ENCODE measurements around the gene MGMT.

MGMT gene

GRCh38 chr10:129614341-129614740 lies 147.3 kb downstream of the MGMT start:
- peak overlapping the region in 7 of 11 experiments; percentile 19 to 75 (median 63); a peak in 12 of 22 replicates for H3K27ac ChIP-seq
- H3K9me3 ChIP-seq (replicated peaks in 1 of 11): peaks cover 12 to 38% (median 27%) of the 10 kb centered on the region in 11 experiments
- peak overlapping the region; percentile 39 to 79 (median 72) for H3K4me2 ChIP-seq
- H3K9ac ChIP-seq: peak overlapping the region in 7 of 11 experiments; percentile 34 to 69 (median 54); a peak in 13 of 22 replicates
- peaks cover 0 to 4% (median 0%) of the 10 kb centered on the region in 11 experiments; a peak in 1 of 22 replicates for H4K20me1 ChIP-seq
- peaks cover 0 to 25% (median 13%) of the 10 kb centered on the region in 11 experiments; a peak in 11 of 22 replicates for H3K36me3 ChIP-seq
- H3K4me1 ChIP-seq: peaks cover 8 to 62% (median 33%) of the 10 kb centered on the region in 10 experiments; a peak in 19 of 20 replicates
- H3K4me3 ChIP-seq: peak overlapping the region in 1 of 10 experiments; percentile 14; a peak in 2 of 20 replicates
- no peak for TF ChIP-seq Cebpa-rat (IDR thresholded peaks at IDR 0.05)
- H3K27me3 ChIP-seq: no peaks in the 10 kb centered on the region

GRCh38 chr10:129615381-129615780 lies 148.3 kb downstream of the MGMT start:
- H3K4me2 ChIP-seq: peak overlapping the region in 8 of 11 experiments; percentile 59 to 78 (median 73); a peak in 13 of 22 replicates
- H3K4me1 ChIP-seq: peaks cover 8 to 59% (median 33%) of the 10 kb centered on the region in 10 experiments; a peak in 19 of 20 replicates
- peaks cover 11 to 33% (median 30%) of the 10 kb centered on the region in 11 experiments; a peak in 21 of 22 replicates for H3K9me3 ChIP-seq (replicated peaks in 1 of 11)
- H3K36me3 ChIP-seq: peaks cover 0 to 25% (median 11%) of the 10 kb centered on the region in 11 experiments; a peak in 10 of 22 replicates
- H4K20me1 ChIP-seq: peaks cover 0 to 4% (median 0%) of the 10 kb centered on the region in 11 experiments; a peak in 1 of 22 replicates
- TF ChIP-seq Cebpa-rat (IDR thresholded peaks at IDR 0.05): no peak
- H3K4me3 ChIP-seq: no peak overlapping the region
- H3K27ac ChIP-seq: no peak overlapping the region
- H3K9ac ChIP-seq: no peak overlapping the region
- H3K27me3 ChIP-seq: no peaks in the 10 kb centered on the region

- peaks cover 0 to 4% (median 0%) of the 10 kb centered on the region in 11 experiments; a peak in 1 of 22 replicates for H4K20me1 ChIP-seq
- no peak overlapping the region for H3K27ac ChIP-seq
- H3K36me3 ChIP-seq: peaks cover 0 to 24% (median 11%) of the 10 kb centered on the region in 11 experiments; a peak in 10 of 22 replicates
- no peaks in the 10 kb centered on the region for H3K27me3 ChIP-seq
- H3K9me3 ChIP-seq (replicated peaks in 1 of 11): peaks cover 11 to 35% (median 31%) of the 10 kb centered on the region in 11 experiments; a peak in 21 of 22 replicates
- no peak overlapping the region for H3K4me3 ChIP-seq
- H3K4me2 ChIP-seq: peak overlapping the region in 3 of 11 experiments; percentile 65 to 78 (median 75); a peak in 4 of 22 replicates
- H3K4me1 ChIP-seq: peaks cover 8 to 54% (median 33%) of the 10 kb centered on the region in 10 experiments; a peak in 19 of 20 replicates
- TF ChIP-seq Cebpa-rat (IDR thresholded peaks at IDR 0.05): no peak
- no peak overlapping the region for H3K9ac ChIP-seq
Observed at GRCh38 chr10:129615921-129616525, 149.0 kb downstream of the MGMT start.

GRCh38 chr10:129617768-129618167 lies 150.7 kb downstream of the MGMT start:
- Histone ChIP-seq H3K4me3 (no peak overlapping the region), H4K20me1 (peaks cover 0 to 4% (median 0%) of the 10 kb centered on the region in 11 experiments; a peak in 1 of 22 replicates), H3K4me2 (no peak overlapping the region), H3K27me3 (no peaks in the 10 kb centered on the region), H3K27ac (no peak overlapping the region), H3K9me3 (replicated peaks in 1 of 11) (peaks cover 11 to 39% (median 27%) of the 10 kb centered on the region in 11 experiments; a peak in 21 of 22 replicates), H3K9ac (no peak overlapping the region), H3K36me3 (peaks cover 0 to 18% (median 10%) of the 10 kb centered on the region in 11 experiments; a peak in 9 of 22 replicates), H3K4me1 (peaks cover 8 to 41% (median 34%) of the 10 kb centered on the region in 10 experiments; a peak in 19 of 20 replicates)
- TF ChIP-seq Cebpa-rat (IDR thresholded peaks at IDR 0.05): no peak

GRCh38 chr10:129621062-129621461 lies 154.0 kb downstream of the MGMT start:
- Histone ChIP-seq H3K27ac (no peak overlapping the region), H3K4me3 (no peak overlapping the region), H4K20me1 (0 out of 22 replicates have a peak, but pooled peaks cover 0 to 4% (median 0%) of the 10 kb centered on the region in 11 experiments), H3K4me1 (peaks cover 0 to 18% (median 10%) of the 10 kb centered on the region in 10 experiments; a peak in 12 of 20 replicates), H3K9me3 (replicated peaks in 1 of 11) (peaks cover 10 to 40% (median 29%) of the 10 kb centered on the region in 11 experiments; a peak in 21 of 22 replicates), H3K9ac (no peak overlapping the region), H3K27me3 (no peaks in the 10 kb centered on the region), H3K4me2 (peak overlapping the region in 3 of 11 experiments; percentile 6 to 18 (median 10); a peak in 1 of 22 replicates), H3K36me3 (peaks cover 0 to 22% (median 11%) of the 10 kb centered on the region in 11 experiments; a peak in 11 of 22 replicates)
- no peak for TF ChIP-seq Cebpa-rat (IDR thresholded peaks at IDR 0.05)

- H3K4me2 ChIP-seq: peak overlapping the region in 4 of 11 experiments; percentile 6 to 18 (median 12); a peak in 2 of 22 replicates
Observed at GRCh38 chr10:129621693-129622092, 154.7 kb downstream of the MGMT start.

GRCh38 chr10:129622291-129622690 lies 155.2 kb downstream of the MGMT start:
- Histone ChIP-seq H3K9ac (no peak overlapping the region), H3K4me2 (no peak overlapping the region), H3K36me3 (peaks cover 0 to 11% (median 3%) of the 10 kb centered on the region in 11 experiments; a peak in 4 of 22 replicates), H3K27me3 (no peaks in the 10 kb centered on the region), H3K27ac (no peak overlapping the region), H3K9me3 (replicated peaks in 1 of 11) (peaks cover 0 to 28% (median 18%) of the 10 kb centered on the region in 11 experiments; a peak in 18 of 22 replicates), H3K4me1 (peaks cover 9 to 29% (median 21%) of the 10 kb centered on the region in 10 experiments), H4K20me1 (0 out of 22 replicates have a peak, but pooled peaks cover 0 to 4% (median 0%) of the 10 kb centered on the region in 11 experiments), H3K4me3 (no peak overlapping the region)
- TF ChIP-seq Cebpa-rat (IDR thresholded peaks at IDR 0.05): no peak

More at GRCh38 chr10:129621693-129622092, 154.7 kb downstream of the MGMT start:
- Histone ChIP-seq H3K4me3 (no peak overlapping the region), H3K9ac (no peak overlapping the region), H3K27me3 (no peaks in the 10 kb centered on the region), H3K27ac (no peak overlapping the region), H4K20me1 (0 out of 22 replicates have a peak, but pooled peaks cover 0 to 4% (median 0%) of the 10 kb centered on the region in 11 experiments), H3K4me1 (peaks cover 3 to 23% (median 15%) of the 10 kb centered on the region in 10 experiments), H3K36me3 (peaks cover 0 to 17% (median 6%) of the 10 kb centered on the region in 11 experiments; a peak in 10 of 22 replicates), H3K9me3 (replicated peaks in 1 of 11) (peaks cover 4 to 34% (median 23%) of the 10 kb centered on the region in 11 experiments; a peak in 21 of 22 replicates)
- no peak for TF ChIP-seq Cebpa-rat (IDR thresholded peaks at IDR 0.05)

- Histone ChIP-seq H3K36me3 (peaks cover 0 to 10% (median 3%) of the 10 kb centered on the region in 11 experiments; a peak in 4 of 22 replicates), H3K27ac (no peak overlapping the region), H3K4me3 (no peak overlapping the region), H4K20me1 (0 out of 22 replicates have a peak, but pooled peaks cover 0 to 4% (median 0%) of the 10 kb centered on the region in 11 experiments), H3K4me1 (peaks cover 14 to 34% (median 25%) of the 10 kb centered on the region in 10 experiments), H3K27me3 (no peaks in the 10 kb centered on the region), H3K9me3 (replicated peaks in 1 of 11) (peaks cover 0 to 24% (median 13%) of the 10 kb centered on the region in 11 experiments; a peak in 18 of 22 replicates), H3K4me2 (no peak overlapping the region), H3K9ac (no peak overlapping the region)
- no peak for TF ChIP-seq Cebpa-rat (IDR thresholded peaks at IDR 0.05)
Observed at GRCh38 chr10:129622736-129623135, 155.7 kb downstream of the MGMT start.

All from BLaER1 treated with 17β-estradiol and CSF1 and Interleukin-3, amounts not matched to agents 10 nM and 100 nM (cell line).